SW480 (cell line): ENCODE results near the gene HERC2.
A peak's percentile ranks its signal among the peaks of the same experiment; 100 is the strongest.
"Not testable (repeated sequence)": the region's sequence is repeated elsewhere in the genome, so short reads cannot be mapped to it uniquely, and the experiment has no call there.

ENCODE experiments used
- DNase-seq: peaks from one replicate; pipeline ENCODE4 v3.0.0-alpha.2; 2016; ENCODE audit warnings: low spot score

The HERC2 gene

GRCh38 chr15:28131400-28131799 lies 190.6 kb downstream of the HERC2 start:
- no peak for DNase-seq

- no peak for DNase-seq
These were observed 191.3 kb downstream of the HERC2 start for GRCh38 chr15:28130651-28131050.

GRCh38 chr15:28129231-28129848 lies 192.6 kb downstream of the HERC2 start:
- no peak for DNase-seq

GRCh38 chr15:28128031-28128430 lies 193.9 kb downstream of the HERC2 start:
- DNase-seq: no peak

- DNase-seq: no peak
These were observed 194.9 kb downstream of the HERC2 start for GRCh38 chr15:28127036-28127435.

- DNase-seq: peak; percentile 14
These were observed 196.0 kb downstream of the HERC2 start for GRCh38 chr15:28125673-28126651.

GRCh38 chr15:28124841-28125240 lies 197.1 kb downstream of the HERC2 start:
- DNase-seq: no peak

- peak; percentile 68 for DNase-seq
These were observed 198.5 kb downstream of the HERC2 start for GRCh38 chr15:28123408-28124023.

GRCh38 chr15:28122038-28122949 lies 199.7 kb downstream of the HERC2 start:
- DNase-seq: no peak

GRCh38 chr15:28121577-28121976 lies 200.4 kb downstream of the HERC2 start:
- not testable (repeated sequence) for DNase-seq

- DNase-seq: no peak
These were observed 201.7 kb downstream of the HERC2 start for GRCh38 chr15:28120359-28120640.

- no peak for DNase-seq
These were observed 203.4 kb downstream of the HERC2 start for GRCh38 chr15:28118531-28118930.

GRCh38 chr15:28118083-28118482 lies 203.9 kb downstream of the HERC2 start:
- no peak for DNase-seq

GRCh38 chr15:28117432-28117990 lies 204.5 kb downstream of the HERC2 start:
- no peak for DNase-seq

GRCh38 chr15:28116521-28117431 lies 205.2 kb downstream of the HERC2 start:
- DNase-seq: no peak

- no peak for DNase-seq
These were observed 206.1 kb downstream of the HERC2 start for GRCh38 chr15:28115871-28116270.

- no peak for DNase-seq
These were observed 207.0 kb downstream of the HERC2 start for GRCh38 chr15:28114721-28115622.

- no peak for DNase-seq
These were observed 207.9 kb downstream of the HERC2 start for GRCh38 chr15:28114114-28114455.

GRCh38 chr15:28113394-28114113 lies 208.4 kb downstream of the HERC2 start:
- no peak for DNase-seq
